ENCODE measurements around the gene ZDHHC19.

DNA sequence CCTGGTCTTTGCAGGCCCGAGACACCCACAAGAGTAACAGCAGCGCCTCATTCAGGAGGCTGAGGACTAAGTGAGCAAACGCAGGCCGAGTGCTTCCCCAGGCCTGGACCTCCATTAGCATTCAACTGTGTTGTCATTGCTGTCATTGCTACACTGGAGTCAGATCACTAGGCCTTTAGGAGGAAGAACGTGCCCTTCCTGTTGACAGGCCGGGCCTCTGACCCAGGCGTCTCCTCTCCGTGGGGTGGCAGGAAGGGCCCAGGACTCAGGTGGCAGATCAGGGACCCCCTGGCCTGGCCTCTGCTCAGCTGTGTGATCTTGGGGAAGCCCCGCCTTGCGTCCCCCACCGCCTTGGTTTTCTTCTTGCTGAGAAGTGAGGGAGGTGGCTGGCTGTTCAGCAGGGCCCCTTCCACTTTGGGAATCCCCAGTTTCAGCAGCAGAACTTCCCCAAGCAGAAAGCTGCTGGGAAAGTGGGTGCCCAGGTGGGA, 19.1 kb downstream of the ZDHHC19 start:
- TF ChIP-seq, protein P1, sequence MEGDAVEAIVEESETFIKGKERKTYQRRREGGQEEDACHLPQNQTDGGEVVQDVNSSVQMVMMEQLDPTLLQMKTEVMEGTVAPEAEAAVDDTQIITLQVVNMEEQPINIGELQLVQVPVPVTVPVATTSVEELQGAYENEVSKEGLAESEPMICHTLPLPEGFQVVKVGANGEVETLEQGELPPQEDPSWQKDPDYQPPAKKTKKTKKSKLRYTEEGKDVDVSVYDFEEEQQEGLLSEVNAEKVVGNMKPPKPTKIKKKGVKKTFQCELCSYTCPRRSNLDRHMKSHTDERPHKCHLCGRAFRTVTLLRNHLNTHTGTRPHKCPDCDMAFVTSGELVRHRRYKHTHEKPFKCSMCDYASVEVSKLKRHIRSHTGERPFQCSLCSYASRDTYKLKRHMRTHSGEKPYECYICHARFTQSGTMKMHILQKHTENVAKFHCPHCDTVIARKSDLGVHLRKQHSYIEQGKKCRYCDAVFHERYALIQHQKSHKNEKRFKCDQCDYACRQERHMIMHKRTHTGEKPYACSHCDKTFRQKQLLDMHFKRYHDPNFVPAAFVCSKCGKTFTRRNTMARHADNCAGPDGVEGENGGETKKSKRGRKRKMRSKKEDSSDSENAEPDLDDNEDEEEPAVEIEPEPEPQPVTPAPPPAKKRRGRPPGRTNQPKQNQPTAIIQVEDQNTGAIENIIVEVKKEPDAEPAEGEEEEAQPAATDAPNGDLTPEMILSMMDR (IDR thresholded peaks at IDR 0.05; ENCODE audit: borderline replicate concordance, extremely low read depth, low read length, poor library complexity, severe bottlenecking), result no peak
- TF ChIP-seq EZH2 (IDR thresholded peaks at IDR 0.05; ENCODE audit: borderline replicate concordance, low read depth, low read length, severe bottlenecking), result no peak

Data from DND-41 (cell line).